HepG2 (cell line): Measurements from ENCODE around the gene TM9SF3. TPM values are rescaled to one million over a fixed set of nuclear protein-coding genes. Genes with fewer than 3 reads are reported as not detected.
A peak's percentile ranks its signal among the peaks of the same experiment; 100 is the strongest.

ENCODE experiments used
- ATAC-seq: fragments of 200-7000 bp; cut with Tn5 transposase; 3 replicates; pipeline ENCODE4 v1.9.1; 2020; ENCODE audit warnings: mild to moderate bottlenecking, moderate library complexity
- BruUV-seq: library from RNA; stranded (reverse); fragments of 400-500 nt; replicated peaks from 2 replicates; lab custom pipeline; 2021; lab: Mats Ljungman, UMichigan
- CTCF ChIA-PET: fragments of 300-600 bp; formaldehyde crosslinking; extraction: SDS; loops from one replicate; lab custom pipeline; 2021; ENCODE audit warnings: low total read pairs, inconsistent platforms, low intra/inter-chr PET ratio; lab: Yijun Ruan, JAX
- POLR2A ChIA-PET: fragments of 350-600 bp; sonication (Branson Sonifier 250); formaldehyde crosslinking; loops from one replicate; lab custom pipeline; 2020; ENCODE audit warnings: antibody characterized with exemption, inconsistent platforms; lab: Yijun Ruan, JAX
- DNase-seq: peaks from one replicate; pipeline ENCODE4 v3.0.0-alpha.2; 2015; ENCODE audit warnings: low spot score
- FAIRE-seq: peaks from 3 replicates; lab custom pipeline; 2011; peaks lifted over from hg19 to GRCh38; lab: Jason Lieb, UNC
- H2AFZ ChIP-seq: one replicate; pipeline ENCODE4 v1.6.1; 2011; ENCODE audit warnings: low read length, inconsistent platforms
- H3K27ac ChIP-seq: fragments of 300-600 bp; 3 replicates; pipeline ENCODE4 v1.8.0; 2011; ENCODE audit warnings: mixed run types, mild to moderate bottlenecking, mixed read lengths, low read length, inconsistent platforms; ENCODE audit not compliant: insufficient read depth; ENCODE audit errors: extremely low read length
- H3K27me3 ChIP-seq, 2 experiments: fragments of 200-600 bp in 1 of 2; 2 replicates in 1 of 2; 3 replicates in 1 of 2; pipeline versions ENCODE4 v1.6.0 to v1.8.0; 2011; ENCODE audit warnings: low read length in 2 of 2, mild to moderate bottlenecking in 2 of 2, moderate library complexity in 2 of 2, inconsistent platforms in 1 of 2; ENCODE audit not compliant: insufficient read depth in 2 of 2, control insufficient read depth in 1 of 2
- H3K36me3 ChIP-seq, 2 experiments: fragments of 200-600 bp in 1 of 2; replicated peaks in 1 of 2; 2 replicates in 1 of 2; 3 replicates in 1 of 2; pipeline versions ENCODE4 v1.5.1 to v1.8.0; 2011; ENCODE audit warnings: low read length in 2 of 2, inconsistent platforms in 1 of 2; ENCODE audit not compliant: insufficient read depth in 2 of 2, control insufficient read depth in 1 of 2
- H3K4me1 ChIP-seq: 2 replicates; pipeline ENCODE4 v1.5.1; 2012; ENCODE audit warnings: low read length, inconsistent platforms; ENCODE audit not compliant: insufficient read depth
- H3K4me2 ChIP-seq: 2 replicates; pipeline ENCODE4 v1.6.0; 2011; ENCODE audit warnings: low read depth, low read length, inconsistent platforms
- H3K4me3 ChIP-seq, 3 experiments: fragments of 200-600 bp in 1 of 3; sonication (generic), shearing (Covaris generic) in 1 of 3; replicated peaks in 1 of 3; 2 replicates each; pipeline ENCODE4 v1.5.1; 2011 to 2016; ENCODE audit warnings: low read length in 3 of 3, inconsistent platforms in 2 of 3, low read depth in 2 of 3, mild to moderate bottlenecking in 2 of 3, control low read depth in 1 of 3, mixed read lengths in 1 of 3; ENCODE audit not compliant: insufficient read depth in 1 of 3
- H3K79me2 ChIP-seq: one replicate; pipeline ENCODE4 v1.6.1; 2011; ENCODE audit warnings: low read length, inconsistent platforms; ENCODE audit not compliant: insufficient read depth
- H3K9ac ChIP-seq: 2 replicates; pipeline ENCODE4 v1.6.0; 2011; ENCODE audit warnings: mild to moderate bottlenecking, low read depth, low read length, inconsistent platforms; ENCODE audit not compliant: insufficient read depth
- H3K9me3 ChIP-seq: 2 replicates; pipeline ENCODE4 v1.5.1; 2012; ENCODE audit warnings: mild to moderate bottlenecking, low read length
- H4K20me1 ChIP-seq: 2 replicates; pipeline ENCODE4 v1.6.0; 2011; ENCODE audit warnings: inconsistent platforms, mild to moderate bottlenecking, low read length, moderate library complexity; ENCODE audit not compliant: insufficient read depth
- NFYC ChIP-seq: IDR thresholded peaks from 2 replicates; pipeline ENCODE4 v1.6.1; 2016; ENCODE audit warnings: missing genetic modification reagents, missing compliant biosample characterization
- ZFP36 ChIP-seq: fragments of 150-350 bp; IDR thresholded peaks from 2 replicates; pipeline ENCODE4 v1.6.1; 2018; ENCODE audit warnings: borderline replicate concordance, low read length, low read depth; ENCODE audit not compliant: partially characterized antibody
- WGBS: methylation state at CpG from one replicate; pipeline ENCODE4 v1.1.6; 2017; ENCODE audit warnings: low lambda C conversion rate; 5-methylcytosine and 5-hydroxymethylcytosine counted together
- in situ Hi-C: cut with HindIII; loops from 2 replicates; pipeline ENCODE4 v1.10.0; 2017; ENCODE audit warnings: low pct_unique_long_range_greater_than_20kb; ENCODE audit not compliant: extremely low pct_ligation_motif_present
- intact Hi-C: fragments of 100-400 bp; cut with micrococcal nuclease; formaldehyde crosslinking; loops from one replicate; pipeline ENCODE4 v1.10.0; 2022; ENCODE audit not compliant: unreplicated experiment
- polyA plus RNA-seq, 8 experiments: library from polyadenylated mRNA; depleted of rRNA in 3 of 8; stranded (reverse) in 7 of 8; unstranded in 1 of 8; fragments of >200 nt; fragmentation: Illumina TruSeq in 4 of 8; extraction: Trizol in 4 of 8; gene quantifications; 2 replicates each; pipeline versions ENCODE4 v1.2.1 to v1.2.3, GENCODE V29; 2011 to 2016; ENCODE audit warnings: low read depth in 4 of 8, missing spikeins in 1 of 8, mixed read lengths in 1 of 8; ENCODE audit not compliant: insufficient read depth in 1 of 8
- total RNA-seq, 5 experiments: library from RNA; depleted of rRNA; stranded (reverse); fragments of >200 nt; fragmentation: Illumina TruSeq; extraction: Trizol; gene quantifications; 2 replicates each; pipeline ENCODE4 v1.2.3, GENCODE V29; 2016; ENCODE audit warnings: low read depth in 1 of 5
- TF ChIP-seq, protein P1 (sequence below): IDR thresholded peaks from 2 replicates; pipeline ENCODE4 v1.6.1; 2016; ENCODE audit warnings: missing genetic modification reagents, missing compliant biosample characterization
- TF ChIP-seq, protein P2 (sequence below): sonication (generic); formaldehyde crosslinking; IDR thresholded peaks from 2 replicates; pipeline ENCODE4 v1.8.1; 2023; ENCODE audit warnings: mild to moderate bottlenecking, missing genetic modification reagents
- TF ChIP-seq, protein P3 (sequence below): sonication (generic); formaldehyde crosslinking; IDR thresholded peaks from 2 replicates; pipeline ENCODE4 v1.5.1; 2020; ENCODE audit warnings: missing genetic modification reagents, mild to moderate bottlenecking, borderline replicate concordance

TM9SF3 gene
- total and polyA plus RNA-seq, 2 of the 13 experiments (the other 11 are each of a cell fraction or from before 2014, with no cell fraction given): 43.8 to 120 TPM

DNA sequence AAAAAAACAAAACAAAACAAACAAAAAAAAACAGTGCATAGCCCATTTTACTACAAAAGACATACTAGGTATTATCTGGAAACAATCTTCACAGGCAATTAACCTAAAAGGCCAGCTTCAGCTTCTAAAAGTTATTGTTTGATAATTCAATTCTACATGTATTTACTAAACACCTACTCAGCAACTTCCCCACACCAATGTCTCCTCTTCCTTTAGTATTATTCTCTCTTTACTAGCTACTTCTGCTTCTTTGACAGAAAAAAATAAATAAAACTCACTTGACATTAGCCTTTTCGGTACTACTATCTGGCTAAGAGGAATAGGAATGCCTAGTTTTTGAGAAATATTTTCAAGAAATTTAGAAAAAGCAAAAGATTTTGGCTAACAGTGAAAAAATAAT lies 2.8 kb downstream of the TM9SF3 start:
- BruUV-seq: no TSS peak
- intact Hi-C loops: no loop called here
- Histone ChIP-seq H3K36me3 (no peaks in the 10 kb centered on the region; a peak in 3 of 5 replicates), H3K27me3 (no peaks in the 10 kb centered on the region; a peak in 1 of 5 replicates), H3K9ac (no peak overlapping the region), H3K4me2 (peak overlapping the region; percentile 89), H3K79me2 (peaks cover 73% of the 10 kb centered on the region), H3K4me3 (0 out of 6 replicates have a peak overlapping the region, but pooled peaks of 1 of the 3 experiments have one; percentile 27), H3K4me1 (peaks cover 72% of the 10 kb centered on the region), H3K9me3 (no peaks in the 10 kb centered on the region)
- no peak for ATAC-seq
- in situ Hi-C loops: no loop called here
- 93% methylated on average over 1 of the region's 1 CpG for WGBS
- ChIA-PET POLR2A (no interaction called here), CTCF (no interaction called here)
- TF ChIP-seq, protein P1, sequence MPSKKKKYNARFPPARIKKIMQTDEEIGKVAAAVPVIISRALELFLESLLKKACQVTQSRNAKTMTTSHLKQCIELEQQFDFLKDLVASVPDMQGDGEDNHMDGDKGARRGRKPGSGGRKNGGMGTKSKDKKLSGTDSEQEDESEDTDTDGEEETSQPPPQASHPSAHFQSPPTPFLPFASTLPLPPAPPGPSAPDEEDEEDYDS (CRISPR knock-in tag): no peak
- TF ChIP-seq NFYC (CRISPR knock-in tag) (no peak), ZFP36 (no peak)
- TF ChIP-seq, protein P2, sequence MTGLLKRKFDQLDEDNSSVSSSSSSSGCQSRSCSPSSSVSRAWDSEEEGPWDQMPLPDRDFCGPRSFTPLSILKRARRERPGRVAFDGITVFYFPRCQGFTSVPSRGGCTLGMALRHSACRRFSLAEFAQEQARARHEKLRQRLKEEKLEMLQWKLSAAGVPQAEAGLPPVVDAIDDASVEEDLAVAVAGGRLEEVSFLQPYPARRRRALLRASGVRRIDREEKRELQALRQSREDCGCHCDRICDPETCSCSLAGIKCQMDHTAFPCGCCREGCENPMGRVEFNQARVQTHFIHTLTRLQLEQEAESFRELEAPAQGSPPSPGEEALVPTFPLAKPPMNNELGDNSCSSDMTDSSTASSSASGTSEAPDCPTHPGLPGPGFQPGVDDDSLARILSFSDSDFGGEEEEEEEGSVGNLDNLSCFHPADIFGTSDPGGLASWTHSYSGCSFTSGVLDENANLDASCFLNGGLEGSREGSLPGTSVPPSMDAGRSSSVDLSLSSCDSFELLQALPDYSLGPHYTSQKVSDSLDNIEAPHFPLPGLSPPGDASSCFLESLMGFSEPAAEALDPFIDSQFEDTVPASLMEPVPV (CRISPR knock-in tag): no peak
- TF ChIP-seq, protein P3, sequence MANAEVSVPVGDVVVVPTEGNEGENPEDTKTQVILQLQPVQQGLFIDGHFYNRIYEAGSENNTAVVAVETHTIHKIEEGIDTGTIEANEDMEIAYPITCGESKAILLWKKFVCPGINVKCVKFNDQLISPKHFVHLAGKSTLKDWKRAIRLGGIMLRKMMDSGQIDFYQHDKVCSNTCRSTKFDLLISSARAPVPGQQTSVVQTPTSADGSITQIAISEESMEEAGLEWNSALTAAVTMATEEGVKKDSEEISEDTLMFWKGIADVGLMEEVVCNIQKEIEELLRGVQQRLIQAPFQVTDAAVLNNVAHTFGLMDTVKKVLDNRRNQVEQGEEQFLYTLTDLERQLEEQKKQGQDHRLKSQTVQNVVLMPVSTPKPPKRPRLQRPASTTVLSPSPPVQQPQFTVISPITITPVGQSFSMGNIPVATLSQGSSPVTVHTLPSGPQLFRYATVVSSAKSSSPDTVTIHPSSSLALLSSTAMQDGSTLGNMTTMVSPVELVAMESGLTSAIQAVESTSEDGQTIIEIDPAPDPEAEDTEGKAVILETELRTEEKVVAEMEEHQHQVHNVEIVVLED: no peak
- TF ChIP-seq, all 625 proteins: peak for 0
- Histone ChIP-seq H4K20me1 (peaks cover 58% of the 10 kb centered on the region), H3K27ac (no peak overlapping the region), H2AFZ (no peak overlapping the region)
- DNase-seq (no peak), FAIRE-seq (no peak)
